Stimulated activated CD4-positive, alpha-beta T cell treated with anti-CD3 and anti-CD28 coated beads, Interleukin-15, amount 100 ng/mL, for 48 hours (primary cell): Measurements from ENCODE around the gene UNC13B.

Experiments used
- DNase-seq, 2 donors: peaks; one replicate each; pipeline ENCODE4 v3.0.0-alpha.2; 2020; ENCODE audit warnings: low read depth in 2 of 2

UNC13B gene

GRCh38 chr9:35277628-35278359, 116.0 kb downstream of the UNC13B start:
- DNase-seq: no peak

DNA sequence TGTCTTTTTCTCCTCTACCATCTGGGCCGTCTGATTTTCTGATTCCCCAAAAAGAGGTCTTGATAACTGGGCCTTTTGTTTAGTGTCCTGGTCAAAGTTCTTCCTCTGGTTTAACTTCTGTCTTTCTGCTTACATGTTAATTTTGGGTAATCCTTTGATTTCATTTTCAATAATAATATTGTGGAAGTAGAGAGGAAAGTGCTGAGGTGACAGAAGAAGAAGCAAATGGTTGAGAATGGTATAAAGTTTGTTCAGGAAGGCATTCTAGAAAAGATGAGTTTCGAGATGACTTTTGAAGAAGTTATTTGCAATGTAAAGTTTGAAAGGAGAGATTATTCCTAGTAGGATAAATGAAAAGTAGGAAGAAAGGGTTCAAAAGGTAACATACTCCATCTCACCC, 118.1 kb downstream of the UNC13B start:
- no peak for DNase-seq

- no peak for DNase-seq
Measured at GRCh38 chr9:35280399-35280798, 118.6 kb downstream of the UNC13B start.

DNA sequence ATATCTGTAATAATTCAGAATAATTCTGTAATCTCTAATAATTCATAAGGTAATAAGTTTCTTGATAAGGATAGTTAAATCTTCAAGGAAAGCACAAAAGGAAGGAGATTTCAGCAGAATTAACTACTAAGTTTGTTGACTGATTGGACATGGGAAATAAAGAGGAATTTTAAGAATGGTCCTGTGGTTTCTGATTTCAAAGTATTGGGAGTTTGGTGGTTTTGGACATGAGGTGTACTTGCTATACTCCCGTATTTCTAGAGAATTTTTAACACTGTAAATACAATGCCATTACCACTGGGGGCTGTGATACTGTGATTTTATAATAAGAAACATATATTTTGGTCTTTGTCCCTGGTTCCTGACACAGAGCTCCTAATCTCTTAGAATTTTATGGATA, 123.9 kb downstream of the UNC13B start:
- DNase-seq: no peak

- no peak for DNase-seq
Measured at GRCh38 chr9:35286381-35286780, 124.6 kb downstream of the UNC13B start.

DNA sequence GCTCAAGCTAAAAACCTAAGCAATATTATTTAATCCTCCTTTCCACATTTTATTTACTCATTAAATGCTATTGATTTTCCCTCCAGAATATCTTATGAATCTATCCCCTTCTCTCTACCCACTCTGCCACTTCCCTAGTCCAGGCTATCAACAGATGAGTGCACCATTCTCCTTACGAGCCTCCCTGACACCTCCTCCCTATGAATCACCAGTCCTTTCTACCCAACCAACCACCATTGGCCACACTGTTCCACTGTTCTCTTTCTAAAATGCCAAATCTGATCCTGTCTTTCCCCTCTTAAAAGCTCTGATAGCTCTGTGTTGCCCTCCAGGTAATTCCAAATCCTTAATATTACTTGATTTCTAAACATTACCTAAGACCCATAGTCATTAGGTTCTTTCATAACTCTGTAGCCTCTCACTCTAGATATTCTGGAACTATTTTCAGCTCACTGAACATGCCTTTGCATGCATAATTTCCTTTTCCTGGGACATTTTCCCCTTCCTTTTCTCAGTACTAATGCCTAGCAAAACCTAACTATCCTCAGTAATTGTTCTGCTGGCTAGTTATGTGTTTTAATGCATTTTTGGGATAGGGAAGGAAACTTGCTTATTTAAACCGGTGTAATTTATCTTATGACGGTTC, 126.3 kb downstream of the UNC13B start:
- no peak for DNase-seq

DNA sequence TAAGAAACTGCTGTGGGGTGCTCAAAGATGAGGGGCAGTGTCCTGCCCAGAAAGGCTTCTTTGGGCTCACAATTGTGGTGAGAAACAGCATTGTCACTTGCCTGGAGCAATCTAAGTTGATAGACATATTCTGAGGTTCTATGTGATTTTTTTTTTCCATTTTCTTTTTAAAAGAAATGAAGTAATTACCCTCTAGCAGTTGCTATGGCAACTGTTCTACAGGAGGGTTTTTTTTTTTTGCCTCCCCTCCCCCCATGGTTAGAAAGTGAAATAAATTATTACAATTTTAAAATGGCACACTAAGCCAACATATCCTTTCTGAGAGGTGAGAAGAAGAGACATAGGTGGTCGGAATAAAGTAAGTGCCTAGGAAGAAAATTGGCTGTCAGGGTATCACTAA, 127.0 kb downstream of the UNC13B start:
- no peak for DNase-seq

DNA sequence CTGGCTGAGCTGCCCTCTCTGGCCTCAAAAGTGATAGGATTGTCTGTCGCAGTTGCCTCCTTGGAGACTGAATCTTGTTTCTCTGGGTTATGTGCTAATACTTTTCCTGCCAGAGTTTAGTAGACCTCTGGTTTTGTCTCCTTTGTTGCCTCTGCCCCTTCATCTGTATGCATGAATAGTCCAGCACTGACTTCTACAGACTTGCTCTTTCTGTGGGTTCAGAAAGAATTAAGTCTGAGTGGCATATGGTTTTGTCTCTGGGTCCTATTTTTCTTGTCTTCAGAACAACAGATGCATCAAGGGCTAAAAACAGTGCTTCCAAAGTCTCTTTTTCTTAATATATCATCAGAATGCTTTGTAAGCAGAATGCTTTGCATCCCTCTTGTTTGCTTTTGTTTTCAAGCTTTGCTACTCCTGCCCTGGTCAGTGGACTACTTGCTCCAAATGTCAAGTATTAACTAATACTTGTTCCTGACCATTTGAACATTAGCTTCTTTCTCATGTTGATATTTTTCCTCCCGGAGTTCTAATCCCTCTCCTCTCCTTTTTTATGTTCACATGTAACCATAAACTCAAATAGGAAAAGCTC, 131.7 kb downstream of the UNC13B start:
- DNase-seq: no peak

DNA sequence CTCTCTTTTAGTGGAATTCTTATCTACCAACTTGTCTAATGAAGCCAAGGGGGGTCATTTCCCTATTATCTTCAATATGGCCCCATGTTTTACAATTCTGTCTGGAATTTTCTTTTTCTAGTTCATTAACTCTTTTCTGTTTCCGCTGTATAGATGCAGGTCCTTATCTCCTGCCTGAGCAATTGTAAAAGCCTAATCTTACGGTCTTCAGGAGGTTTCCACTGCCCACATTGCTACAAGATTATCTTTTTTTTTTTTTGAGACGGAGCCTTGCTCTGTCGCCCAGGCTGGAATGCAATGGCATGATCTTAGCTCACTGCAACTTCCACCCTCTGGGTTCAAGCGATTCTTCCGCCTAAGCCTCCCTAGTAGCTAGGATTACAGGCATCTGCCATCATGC, 132.3 kb downstream of the UNC13B start:
- DNase-seq: no peak

- DNase-seq: no peak
Measured at GRCh38 chr9:35294556-35294955, 132.7 kb downstream of the UNC13B start.

- no peak for DNase-seq
Measured at GRCh38 chr9:35295369-35296036, 133.7 kb downstream of the UNC13B start.

DNA sequence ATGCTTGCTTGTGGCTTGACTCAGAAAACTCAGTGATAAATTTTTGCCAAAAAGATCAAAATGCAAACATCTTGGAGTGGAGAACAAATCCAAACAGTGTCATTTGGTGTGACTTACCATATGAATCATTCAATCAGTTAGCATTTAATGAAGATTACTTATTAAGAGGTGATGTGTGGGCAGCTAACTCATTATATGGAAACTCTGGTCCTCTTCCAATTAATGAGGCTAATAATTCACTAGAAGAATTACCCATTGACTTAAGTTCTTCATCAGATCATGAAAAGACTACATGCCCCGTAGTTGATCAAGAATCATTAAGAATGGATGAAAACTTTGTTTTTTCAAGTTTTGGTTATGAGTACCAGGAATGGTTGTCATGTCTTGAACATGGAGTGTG, 141.8 kb downstream of the UNC13B start:
- no peak for DNase-seq

GRCh38 chr9:35306283-35306682, 144.5 kb downstream of the UNC13B start:
- no peak for DNase-seq

- no peak for DNase-seq
Measured at GRCh38 chr9:35308316-35308715, 146.5 kb downstream of the UNC13B start.

GRCh38 chr9:35311891-35312639, 150.3 kb downstream of the UNC13B start:
- no peak for DNase-seq

DNA sequence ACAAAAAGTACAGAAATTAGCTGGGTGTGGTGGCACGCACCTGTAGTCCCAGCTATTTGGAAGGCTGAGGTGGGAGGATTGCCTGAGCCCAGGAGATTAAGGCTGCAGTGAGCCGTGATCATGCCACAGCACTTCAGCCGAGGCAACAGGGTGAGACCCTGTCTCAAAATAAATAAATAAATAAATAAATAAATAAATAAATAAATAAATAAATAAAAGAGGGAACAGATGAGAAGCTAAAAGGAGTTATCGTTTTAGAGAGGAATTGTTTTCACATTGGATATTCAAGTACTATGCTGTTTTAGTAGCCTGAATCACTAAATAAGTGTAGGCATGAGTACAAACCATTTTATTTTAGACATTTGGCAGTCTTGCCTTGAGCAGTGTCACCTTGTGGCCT, 151.7 kb downstream of the UNC13B start:
- no peak for DNase-seq

DNA sequence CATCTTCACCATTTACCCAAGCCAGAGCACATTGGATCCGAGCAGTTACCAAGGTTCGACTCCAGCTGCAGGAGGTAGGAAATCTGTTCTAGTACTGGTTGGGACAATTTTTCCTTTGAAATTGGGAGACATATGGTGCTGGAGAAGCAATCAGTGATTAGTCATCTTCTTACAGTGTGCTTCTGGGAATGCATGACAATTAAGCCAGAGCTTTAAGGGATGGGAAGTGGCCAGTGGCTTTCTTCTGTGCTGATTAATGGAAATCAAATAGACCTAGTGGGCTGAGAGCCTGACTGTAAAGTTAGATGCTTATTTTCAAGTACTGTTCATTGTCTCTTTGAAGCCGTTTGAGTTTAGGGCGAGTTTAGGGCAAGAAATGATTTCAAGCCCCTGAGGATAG, 152.1 kb downstream of the UNC13B start:
- DNase-seq: no peak

GRCh38 chr9:35318741-35319140, 156.9 kb downstream of the UNC13B start:
- no peak for DNase-seq

DNA sequence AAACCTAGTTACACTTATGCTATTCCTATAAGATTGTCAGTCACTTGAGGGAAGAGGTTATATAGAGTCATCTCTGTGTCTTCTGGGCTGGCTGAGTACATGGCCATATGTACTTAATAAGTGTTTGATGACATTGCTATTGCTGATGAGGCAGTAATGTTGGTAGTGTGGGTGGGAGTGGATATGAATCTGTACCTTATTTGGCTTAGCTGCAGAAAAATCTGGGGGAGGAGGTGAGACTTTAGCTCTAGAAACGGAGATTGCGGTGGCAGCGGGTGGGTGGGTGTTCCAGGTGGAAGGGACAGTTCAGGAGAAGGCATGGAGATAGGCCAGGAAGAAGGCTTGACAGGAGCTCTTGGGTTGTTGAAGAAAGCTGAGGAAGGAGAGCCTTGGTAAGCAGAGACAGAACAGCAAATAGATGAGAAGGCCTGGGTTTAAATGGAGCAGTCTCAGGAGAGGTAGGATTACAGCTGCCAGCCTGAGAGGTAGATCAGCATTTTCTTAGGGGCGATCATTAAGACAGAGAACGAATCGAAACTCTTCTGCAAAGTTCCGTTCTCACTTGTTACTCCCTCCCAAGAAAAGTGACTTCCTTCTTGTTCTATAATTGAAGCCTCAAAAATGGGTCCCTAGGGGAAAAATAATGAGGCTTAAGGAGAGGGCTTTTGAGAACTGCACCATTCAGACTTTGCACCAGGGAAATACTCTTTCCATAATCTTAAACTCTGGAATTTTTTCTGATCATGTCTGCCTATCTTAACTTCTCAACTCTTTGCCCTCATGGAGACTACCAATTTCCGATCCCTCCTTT, 160.5 kb downstream of the UNC13B start:
- no peak for DNase-seq

DNA sequence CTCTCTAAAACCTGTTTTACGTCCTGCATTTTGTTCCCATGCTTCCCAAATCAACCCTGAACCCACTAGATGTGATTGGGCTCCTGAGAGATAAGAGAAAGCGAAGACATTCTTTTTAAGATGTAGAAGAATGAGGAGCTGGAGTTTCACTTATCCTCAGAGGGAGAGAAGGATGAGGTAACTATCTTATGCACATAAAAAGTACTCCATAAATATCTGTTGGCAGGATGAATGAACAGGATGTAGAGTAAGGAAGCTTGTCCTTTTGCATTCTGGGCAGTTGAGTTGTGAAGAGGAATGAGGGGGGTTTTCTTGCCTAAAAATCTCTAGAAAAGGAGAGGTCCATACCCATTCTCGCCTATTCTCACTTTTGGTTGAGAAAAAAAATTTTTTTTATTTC, 163.2 kb downstream of the UNC13B start:
- no peak for DNase-seq

DNA sequence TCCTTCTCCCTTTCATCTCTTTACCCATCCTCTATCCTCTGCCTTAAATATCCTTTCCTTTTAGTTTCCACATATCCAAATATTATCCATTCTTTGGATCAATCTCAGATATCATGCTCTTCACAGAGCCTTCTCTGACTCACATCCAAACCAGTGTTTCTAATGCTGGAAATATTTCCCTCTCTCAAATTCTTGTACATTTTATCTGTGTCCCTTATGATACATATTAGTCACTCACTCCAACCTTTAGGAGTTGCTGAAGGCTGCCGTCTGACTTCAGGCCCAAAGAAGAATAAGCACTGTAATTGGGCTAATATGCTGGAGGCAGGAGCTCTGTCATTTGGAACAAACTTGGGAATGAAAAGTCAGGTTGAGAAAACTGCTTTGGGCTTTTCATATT, 171.7 kb downstream of the UNC13B start:
- DNase-seq: no peak
